GM19438 (cell line): ENCODE measurements around the gene U2SURP.
"Not testable (repeated sequence)": the region's sequence is repeated elsewhere in the genome, so short reads cannot be mapped to it uniquely, and the experiment has no call there.

ENCODE experiments used
- ATAC-seq: cut with Tn5 transposase; IDR thresholded peaks from one replicate; pipeline ENCODE4 v1.9.1; 2021; ENCODE audit warnings: low read depth; ENCODE audit not compliant: unreplicated experiment

U2SURP gene

DNA sequence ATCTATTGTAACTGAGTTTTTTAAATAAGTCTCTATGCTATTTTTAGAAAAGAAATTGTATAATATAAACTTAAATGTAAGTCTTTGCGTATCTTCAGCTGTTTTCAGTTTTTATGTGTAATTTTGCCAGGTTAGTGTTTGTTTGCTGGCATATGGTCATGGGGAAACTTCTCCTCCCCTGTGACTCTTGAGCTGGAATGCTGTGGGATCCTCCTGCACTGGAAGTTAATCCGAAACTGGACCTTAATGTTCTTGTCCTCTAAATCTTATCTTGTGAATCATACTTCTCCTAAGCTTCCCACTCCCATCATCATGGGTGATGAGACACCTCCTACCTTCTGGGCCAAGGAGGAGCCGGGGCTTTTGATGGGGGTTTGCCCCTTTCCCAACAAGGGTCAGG lies 65.8 kb downstream of the U2SURP start:
- ATAC-seq: no peak

DNA sequence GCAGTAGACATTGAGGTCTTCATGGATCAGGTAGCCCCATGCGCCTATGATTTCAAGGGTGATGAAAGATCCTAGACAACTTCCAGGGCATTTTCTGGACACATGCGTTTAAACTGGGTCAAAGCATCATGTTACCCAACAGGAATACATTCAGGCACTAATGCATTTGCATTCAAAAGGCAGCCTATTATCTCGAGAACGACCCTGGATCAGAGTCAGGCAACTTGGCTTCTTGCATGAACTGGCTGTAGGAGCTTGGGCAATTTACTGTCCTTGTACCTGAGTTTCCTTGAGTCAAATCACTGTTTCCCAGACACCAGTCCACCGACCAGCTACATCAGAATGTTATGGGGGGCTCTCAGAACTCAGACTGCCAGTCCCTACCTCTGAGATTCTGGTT lies 66.7 kb downstream of the U2SURP start:
- no peak for ATAC-seq

DNA sequence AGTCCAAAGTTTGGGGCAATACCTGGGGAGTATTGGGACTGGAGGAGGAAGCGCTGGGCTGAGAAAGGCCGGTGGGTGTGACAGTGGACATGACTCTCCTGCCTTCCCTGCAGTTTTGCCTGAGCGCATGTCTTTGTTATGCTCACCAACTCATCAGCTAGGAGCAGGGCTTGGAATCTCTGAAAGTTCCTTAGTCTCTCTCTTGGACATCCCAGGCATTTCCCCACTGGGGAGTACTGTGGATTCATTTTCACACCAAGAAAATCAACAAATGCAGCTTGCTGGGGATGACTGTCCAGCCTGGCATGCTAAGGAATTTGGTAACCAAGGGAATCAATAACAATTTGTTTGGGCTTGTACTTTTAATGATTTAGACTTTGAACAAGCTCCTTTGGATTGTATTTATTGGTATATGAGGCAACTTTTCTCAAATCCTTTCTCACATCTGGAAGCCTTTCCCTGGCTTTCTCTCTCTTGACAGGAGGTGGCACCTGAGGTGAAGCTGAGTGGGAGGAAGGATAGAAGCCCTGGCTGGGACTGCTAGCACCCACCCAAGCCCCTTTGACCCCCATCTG lies 69.7 kb downstream of the U2SURP start:
- no peak for ATAC-seq

DNA sequence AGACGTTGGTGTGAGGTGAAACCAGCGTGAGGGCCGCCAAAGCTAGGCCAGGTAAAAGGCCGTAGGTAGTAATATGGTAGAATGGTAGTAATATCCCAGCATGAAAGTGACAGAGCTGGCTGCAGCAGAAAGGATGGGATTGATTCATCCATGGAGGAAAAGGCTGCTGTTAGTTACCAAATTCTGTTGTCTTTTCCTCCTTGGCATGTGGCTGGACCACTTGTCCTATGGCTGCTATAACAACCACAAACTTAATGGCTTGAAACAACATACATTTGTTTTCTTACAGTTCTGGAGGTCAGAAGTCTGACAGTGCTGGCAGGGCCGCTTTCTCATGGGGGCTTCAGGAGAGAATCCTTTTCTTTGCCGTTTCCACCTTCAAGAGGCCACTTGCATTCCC lies 70.4 kb downstream of the U2SURP start:
- no peak for ATAC-seq

GRCh38 chr3:143072298-143073020 lies 71.1 kb downstream of the U2SURP start:
- not testable (repeated sequence) for ATAC-seq

DNA sequence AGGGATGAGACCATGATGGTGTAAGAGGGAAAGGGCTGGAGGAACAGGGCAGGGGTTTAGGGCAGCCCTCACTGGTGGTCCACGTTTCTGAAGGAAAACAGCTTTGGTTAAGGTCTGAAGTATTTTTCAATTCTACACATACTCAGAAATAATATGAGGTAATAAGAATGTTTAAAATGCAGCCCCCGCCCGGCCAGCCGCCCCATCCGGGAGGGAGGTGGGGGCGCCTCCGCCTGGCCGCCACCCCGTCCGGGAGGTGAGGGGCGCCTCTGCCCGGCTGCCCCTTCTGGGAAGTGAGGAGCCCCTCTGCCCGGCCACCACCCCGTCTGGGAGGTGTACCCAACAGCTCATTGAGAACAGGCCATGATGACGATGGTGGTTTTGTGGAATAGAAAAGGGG lies 72.2 kb downstream of the U2SURP start:
- ATAC-seq: not testable (repeated sequence)

DNA sequence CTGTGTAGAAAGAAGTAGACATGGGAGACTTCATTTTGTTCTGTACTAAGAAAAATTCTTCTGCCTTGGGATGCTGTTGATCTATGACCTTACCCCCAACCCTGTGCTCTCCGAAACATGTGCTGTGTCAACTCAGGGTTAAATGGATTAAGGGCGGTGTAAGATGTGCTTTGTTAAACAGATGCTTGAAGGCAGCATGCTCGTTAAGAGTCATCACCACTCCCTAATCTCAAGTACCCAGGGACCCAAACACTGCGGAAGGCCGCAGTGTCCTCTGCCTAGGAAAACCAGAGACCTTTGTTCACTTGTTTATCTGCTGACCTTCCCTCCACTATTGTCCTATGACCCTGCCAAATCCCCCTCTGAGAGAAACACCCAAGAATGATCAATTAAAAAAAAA lies 72.6 kb downstream of the U2SURP start:
- not testable (repeated sequence) for ATAC-seq

DNA sequence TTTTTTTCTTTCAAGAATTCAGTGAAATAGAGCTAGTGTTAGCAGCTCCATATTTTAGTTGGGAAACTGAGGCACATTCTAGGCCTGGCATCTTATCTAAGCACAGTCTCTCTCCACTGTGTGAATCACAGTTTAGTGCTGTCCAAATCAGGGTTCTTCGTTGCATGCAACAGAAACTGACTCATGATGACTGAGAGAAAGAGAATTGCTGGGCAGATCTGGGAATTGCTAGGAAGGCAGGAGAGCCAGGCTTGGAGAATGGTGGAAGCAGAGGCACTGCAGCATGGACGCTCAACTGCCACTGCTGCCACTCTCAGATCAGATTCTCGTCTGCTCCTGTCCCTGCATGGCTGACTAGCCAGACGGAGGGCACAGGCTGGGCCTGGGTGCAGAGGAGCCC lies 77.5 kb downstream of the U2SURP start:
- no peak for ATAC-seq

DNA sequence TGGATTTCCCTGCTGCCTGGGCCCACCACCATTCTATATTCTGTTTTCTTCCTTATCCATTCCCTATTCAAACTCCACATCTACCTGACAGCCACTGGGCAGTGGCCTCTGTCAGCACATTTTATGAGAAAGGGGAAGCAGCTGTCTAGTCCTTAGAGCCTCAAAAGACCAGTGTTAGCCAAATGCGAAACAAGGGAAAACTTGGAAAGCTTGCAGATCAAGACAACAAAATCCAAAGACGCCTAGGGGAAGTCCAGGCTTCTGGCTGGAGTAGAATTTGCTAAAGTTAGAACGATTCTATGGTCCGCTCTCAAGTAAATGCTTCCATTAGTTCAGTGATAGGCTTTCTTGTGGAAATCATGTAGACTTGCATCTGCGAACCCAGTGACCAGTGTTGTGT lies 78.8 kb downstream of the U2SURP start:
- ATAC-seq: no peak

DNA sequence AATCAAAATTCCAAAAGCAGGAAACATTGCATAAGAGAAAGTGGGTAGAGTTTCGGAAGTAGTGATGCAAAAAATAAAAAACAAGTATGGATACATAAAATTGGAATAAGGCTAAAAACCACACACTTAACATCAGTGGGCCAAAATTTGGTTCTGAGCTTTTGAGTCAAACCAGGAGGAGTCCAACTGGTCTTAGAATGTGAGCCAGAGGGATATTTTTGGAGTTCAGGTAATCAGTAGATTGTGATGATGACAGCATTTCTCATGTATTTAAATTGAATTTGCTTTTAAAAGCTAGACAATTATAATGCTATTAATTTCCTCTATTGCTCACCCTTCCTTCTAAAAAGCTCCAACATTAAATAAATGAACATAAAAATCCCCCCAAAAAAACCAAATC lies 80.0 kb downstream of the U2SURP start:
- ATAC-seq: no peak

DNA sequence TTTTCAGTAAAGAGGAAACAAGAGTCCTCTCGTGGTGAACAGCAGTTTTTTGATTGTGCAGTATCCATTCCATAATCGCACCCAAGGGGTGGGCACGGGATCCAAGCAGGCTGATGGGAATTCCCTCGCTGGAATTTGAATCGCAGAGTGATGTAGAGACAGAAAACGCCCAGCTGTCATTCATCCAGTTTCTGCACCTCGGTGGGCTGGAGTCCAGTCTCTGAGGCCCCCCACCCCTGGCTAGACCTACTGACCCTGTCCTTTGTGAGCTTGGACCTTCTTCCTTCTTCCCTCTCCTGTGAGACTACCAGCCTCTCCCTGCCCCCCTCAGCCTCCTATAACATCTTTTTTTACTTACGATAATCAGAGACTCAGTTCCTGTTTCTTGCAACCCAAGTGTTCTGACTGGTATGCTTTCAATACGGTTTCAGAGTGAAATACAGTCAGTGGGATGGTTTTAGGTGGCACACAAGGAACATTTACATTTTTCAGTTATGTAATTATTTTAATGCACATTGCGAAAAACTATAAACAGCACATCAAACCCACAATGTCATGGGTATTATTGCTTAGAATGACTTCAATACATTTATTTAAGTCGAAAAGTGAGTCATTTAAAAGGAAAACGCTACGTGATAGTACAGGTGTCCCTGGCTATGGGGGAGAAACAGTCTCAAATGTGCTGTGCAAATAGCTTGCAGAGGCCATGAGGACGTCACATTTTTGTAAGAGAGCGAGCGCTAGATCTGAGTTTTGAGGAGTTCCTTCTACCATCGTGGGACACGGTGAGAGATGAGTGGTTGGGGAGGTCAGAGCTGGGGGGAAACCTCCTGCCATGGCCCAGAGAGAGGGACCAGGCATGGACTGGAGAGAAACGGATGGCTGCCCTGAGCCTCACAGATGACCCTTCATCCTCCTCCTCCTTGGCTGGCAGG lies 80.7 kb downstream of the U2SURP start:
- ATAC-seq: peak; percentile 54

DNA sequence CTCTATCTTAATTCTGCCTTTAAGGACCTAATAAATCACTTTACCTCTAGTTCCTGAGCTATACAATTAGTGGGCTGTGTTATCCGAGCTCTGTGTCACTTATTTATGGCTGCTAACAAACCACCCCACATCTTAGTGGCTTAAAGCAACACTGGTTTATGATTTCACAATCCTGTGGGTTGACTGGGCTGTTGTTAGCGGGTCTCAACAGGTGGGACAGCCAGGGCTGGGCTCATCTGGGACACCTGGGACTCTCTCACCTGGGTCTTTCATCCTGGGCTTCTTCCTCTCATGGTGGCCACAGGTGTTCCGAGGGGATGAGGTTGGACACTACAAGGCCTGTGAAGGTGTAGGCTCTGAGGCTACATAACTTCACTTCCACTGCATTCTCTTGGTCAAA lies 82.4 kb downstream of the U2SURP start:
- no peak for ATAC-seq

DNA sequence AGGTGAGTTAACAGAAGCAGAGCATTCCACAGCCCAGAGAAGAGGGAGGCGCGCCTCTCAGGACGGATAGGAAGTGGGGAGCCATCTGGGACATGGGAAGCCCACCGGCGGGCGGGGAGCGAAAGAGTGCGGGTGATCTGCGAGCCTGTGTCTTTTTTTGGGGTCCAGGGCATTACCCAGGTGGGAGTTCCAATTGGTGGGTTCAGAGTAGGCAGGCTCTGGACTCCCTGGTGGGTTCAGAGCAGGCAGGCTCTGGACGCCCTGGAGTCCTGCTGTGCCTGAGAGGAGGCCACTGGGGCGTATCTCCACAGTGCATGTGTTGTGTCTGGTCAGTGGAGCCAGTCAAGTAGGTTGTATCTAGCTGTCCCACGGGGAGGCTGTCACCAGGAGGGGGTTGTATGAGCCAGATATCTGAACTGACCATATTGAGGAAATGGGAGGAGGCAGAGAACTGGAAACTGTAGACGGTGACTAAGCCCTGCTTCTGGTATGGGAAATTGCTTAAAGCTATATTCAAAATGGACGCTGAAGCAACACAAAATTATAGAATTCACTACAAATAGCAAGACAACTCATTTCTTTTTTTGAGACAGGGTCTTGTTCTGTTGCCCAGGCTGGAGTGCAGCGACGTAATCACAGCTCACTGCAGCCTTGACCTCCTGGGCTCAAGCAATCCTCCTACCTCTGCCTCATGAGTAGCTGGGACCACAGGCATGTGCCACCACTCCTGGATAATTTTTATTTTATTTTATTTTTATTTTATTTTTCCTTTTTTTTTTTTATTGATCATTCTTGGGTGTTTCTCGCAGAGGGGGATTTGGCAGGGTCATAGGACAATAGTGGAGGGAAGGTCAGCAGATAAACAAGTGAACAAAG lies 83.7 kb downstream of the U2SURP start:
- peak; percentile 71 for ATAC-seq

GRCh38 chr3:143088835-143089234 lies 87.5 kb downstream of the U2SURP start:
- ATAC-seq: no peak

DNA sequence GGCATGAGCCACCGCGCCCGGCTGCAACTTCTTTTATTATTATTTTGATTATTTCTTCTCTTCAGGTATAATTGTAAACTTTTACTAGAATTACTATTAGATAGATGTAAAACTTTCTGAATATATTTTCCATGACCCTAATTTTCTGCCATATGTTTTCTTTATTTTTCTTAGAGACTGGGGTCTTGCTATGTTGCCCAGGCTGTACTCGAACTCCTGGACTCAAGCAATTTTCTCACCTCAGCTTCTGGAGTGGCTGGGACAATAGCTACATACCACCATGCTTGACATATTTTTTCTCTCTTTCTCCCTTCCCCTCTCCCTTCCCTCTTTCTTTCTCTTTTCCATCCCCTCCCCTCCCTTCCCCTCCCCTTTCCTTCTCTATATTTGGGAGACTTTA lies 88.6 kb downstream of the U2SURP start:
- no peak for ATAC-seq

- ATAC-seq: no peak
Measured at GRCh38 chr3:143090486-143090885, 89.1 kb downstream of the U2SURP start.

- ATAC-seq: no peak
Measured at GRCh38 chr3:143090976-143091837, 89.8 kb downstream of the U2SURP start.

GRCh38 chr3:143092191-143092590 lies 90.8 kb downstream of the U2SURP start:
- no peak for ATAC-seq

GRCh38 chr3:143095813-143096212 lies 94.4 kb downstream of the U2SURP start:
- ATAC-seq: no peak
